Muscle of back (tissue), 13 donors: ENCODE results near the gene CCNB1IP1. TPM values are rescaled to one million over a fixed set of nuclear protein-coding genes. Genes with fewer than 3 reads are reported as not detected.
"Not testable (repeated sequence)": the region's sequence is repeated elsewhere in the genome, so short reads cannot be mapped to it uniquely, and the experiment has no call there.

Experiments used
- DNase-seq, 3 donors: peaks; one replicate each; pipeline versions ENCODE4 v3.0.0 to v3.0.0-alpha.2; 2013
- long read RNA-seq, 9 donors: transcript quantifications; one replicate each; lab custom pipeline, GENCODE V29; 2026
- polyA plus RNA-seq, 10 donors: library from polyadenylated mRNA; unstranded; fragments of 120-200 nt; gene quantifications; one replicate each; pipeline ENCODE4 v1.2.1, GENCODE V29; 2013; ENCODE audit not compliant: insufficient read length in 10 of 10

The CCNB1IP1 gene, protein sequence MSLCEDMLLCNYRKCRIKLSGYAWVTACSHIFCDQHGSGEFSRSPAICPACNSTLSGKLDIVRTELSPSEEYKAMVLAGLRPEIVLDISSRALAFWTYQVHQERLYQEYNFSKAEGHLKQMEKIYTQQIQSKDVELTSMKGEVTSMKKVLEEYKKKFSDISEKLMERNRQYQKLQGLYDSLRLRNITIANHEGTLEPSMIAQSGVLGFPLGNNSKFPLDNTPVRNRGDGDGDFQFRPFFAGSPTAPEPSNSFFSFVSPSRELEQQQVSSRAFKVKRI
- 10 to 100 TPM; 49.0 to 76.0 (median 65.6) TPM for polyA plus RNA-seq
- long read RNA-seq, donor 1, transcript CCNB1IP1-202 (7 exons, 1,479 nt): major isoform, 15 of 26 reads
- long read RNA-seq, donor 1, partial matches to known transcripts: 9 of 26 reads
- long read RNA-seq, donor 1, other reads (novel, unspliced or antisense): 0 of 26 reads
- long read RNA-seq, donor 2, transcript CCNB1IP1-202 (7 exons, 1,479 nt): major isoform, 9 of 21 reads
- long read RNA-seq, donor 2, partial matches to known transcripts: 11 of 21 reads
- long read RNA-seq, donor 2, other reads (novel, unspliced or antisense): 0 of 21 reads
- long read RNA-seq, donor 3: 0 reads
- long read RNA-seq, donor 4, transcript CCNB1IP1-202 (7 exons, 1,479 nt): major isoform, 12 of 22 reads
- long read RNA-seq, donor 4, partial matches to known transcripts: 8 of 22 reads
- long read RNA-seq, donor 4, other reads (novel, unspliced or antisense): 0 of 22 reads
- long read RNA-seq, donor 5, transcript CCNB1IP1-202 (7 exons, 1,479 nt): major isoform, 14 of 39 reads
- long read RNA-seq, donor 5, partial matches to known transcripts: 24 of 39 reads
- long read RNA-seq, donor 5, other reads (novel, unspliced or antisense): 0 of 39 reads
- long read RNA-seq, donor 6, transcript CCNB1IP1-202 (7 exons, 1,479 nt): major isoform, 15 of 51 reads
- long read RNA-seq, donor 6, partial matches to known transcripts: 36 of 51 reads
- long read RNA-seq, donor 6, other reads (novel, unspliced or antisense): 0 of 51 reads
- long read RNA-seq, donor 7, transcript CCNB1IP1-202 (7 exons, 1,479 nt): major isoform, 6 of 17 reads
- long read RNA-seq, donor 7, partial matches to known transcripts: 9 of 17 reads
- long read RNA-seq, donor 7, other reads (novel, unspliced or antisense): 0 of 17 reads
- long read RNA-seq, donor 8, transcript CCNB1IP1-202 (7 exons, 1,479 nt): major isoform, 8 of 30 reads
- long read RNA-seq, donor 8, partial matches to known transcripts: 19 of 30 reads
- long read RNA-seq, donor 8, other reads (novel, unspliced or antisense): 0 of 30 reads
- long read RNA-seq, donor 9, partial matches to known transcripts: 0 of 1 reads
- long read RNA-seq, donor 9, other reads (novel, unspliced or antisense): 0 of 1 reads

DNA sequence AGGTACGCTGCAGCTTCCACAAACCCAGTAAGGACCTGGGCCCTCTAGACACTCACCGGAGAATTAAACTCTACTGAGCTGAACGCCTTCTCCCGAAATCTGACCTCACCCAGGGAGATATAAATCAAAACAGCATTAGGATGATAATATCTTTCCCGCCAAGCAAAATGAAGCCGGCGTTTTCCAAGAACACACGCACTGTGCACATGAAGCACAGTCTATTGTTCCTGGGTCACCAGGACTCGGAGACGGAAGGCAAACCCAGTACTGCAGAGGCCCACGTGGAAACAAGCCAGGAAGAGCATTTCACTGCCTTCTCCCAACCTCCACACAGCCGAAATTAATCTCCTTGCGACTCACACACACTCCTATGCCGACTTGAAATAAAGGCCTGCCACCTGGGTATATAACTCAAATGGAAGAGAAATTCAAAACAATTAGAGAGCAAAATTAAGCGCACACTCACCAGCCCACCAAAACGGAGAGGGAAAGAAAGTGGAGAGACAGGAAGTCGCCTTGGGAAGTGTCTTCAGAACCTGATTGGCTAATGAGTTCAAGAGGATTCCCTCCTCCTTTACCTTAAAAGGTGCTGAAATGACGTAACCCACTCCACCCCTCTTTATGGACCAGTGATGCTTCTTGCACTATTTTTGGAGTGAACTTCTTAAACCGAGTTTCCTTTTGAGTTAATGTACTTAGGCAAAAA is at the start of gene CCNB1IP1:
TSS of gene CCNB1IP1 (minus strand) at position 492 of the 706 bp plus-strand sequence. CDS start 16,756 bp downstream, outside the sequence.
- peak; percentile 83 to 91 (median 85) for DNase-seq

DNA sequence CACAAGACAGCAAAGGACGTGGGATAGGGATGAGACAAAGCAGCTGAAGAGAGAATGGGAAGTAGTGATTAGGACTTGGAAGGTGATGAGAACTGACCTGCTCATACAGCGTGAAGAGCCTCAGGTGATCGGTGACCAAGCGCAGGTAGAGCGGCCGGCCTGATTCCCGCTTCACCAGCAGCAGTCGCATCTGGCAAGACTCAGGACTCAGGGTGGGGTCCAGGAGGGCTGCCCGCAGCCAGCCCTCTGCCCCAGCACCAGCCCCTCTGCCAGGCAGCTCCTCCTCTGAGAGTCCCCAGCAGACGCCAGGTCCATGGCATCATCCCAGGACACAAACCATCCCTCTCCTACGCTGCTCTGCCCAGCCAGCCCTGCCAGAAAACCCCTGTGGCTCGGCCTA is 49.4 kb upstream of the CCNB1IP1 start:
- no peak for DNase-seq

DNA sequence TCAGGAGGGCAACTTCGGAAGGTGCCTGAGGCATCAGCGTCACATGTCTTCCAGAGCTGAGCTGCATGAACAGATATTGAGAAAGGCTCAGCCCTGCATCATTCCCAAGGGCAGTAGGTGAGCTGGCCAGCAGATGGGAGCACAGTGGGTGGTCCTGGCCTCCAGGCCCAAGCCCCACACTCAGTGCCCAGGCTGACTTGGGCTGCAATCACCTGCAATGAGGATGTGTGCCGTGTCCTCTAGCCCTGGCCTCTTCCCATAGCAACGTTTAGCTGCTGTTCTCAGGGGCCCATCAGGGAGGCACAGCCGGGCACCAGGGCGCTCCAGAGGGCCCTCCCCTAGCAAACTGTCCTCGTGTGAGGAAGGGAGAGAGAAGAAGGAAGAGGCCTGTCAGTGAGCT is 48.3 kb upstream of the CCNB1IP1 start:
- DNase-seq: no peak

DNA sequence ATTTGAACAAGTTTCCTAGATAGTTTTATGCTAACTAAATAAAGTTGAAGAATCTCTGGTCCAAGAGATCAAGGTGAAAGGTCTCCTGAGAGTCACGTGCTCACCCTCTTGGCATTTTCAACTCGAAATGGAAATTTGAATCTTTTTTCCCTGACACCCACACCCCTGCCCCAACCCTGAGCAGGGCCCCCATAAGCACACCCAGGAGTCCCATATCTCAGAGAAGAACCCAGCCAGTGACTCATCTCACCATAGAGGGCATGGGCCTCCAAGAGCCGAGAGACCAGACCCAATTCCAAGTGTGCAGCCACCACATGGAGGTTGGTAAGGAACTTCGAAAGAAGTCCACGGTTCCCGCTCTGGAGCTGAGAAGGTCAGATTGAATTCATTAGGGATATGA is 47.6 kb upstream of the CCNB1IP1 start:
- DNase-seq: no peak

DNA sequence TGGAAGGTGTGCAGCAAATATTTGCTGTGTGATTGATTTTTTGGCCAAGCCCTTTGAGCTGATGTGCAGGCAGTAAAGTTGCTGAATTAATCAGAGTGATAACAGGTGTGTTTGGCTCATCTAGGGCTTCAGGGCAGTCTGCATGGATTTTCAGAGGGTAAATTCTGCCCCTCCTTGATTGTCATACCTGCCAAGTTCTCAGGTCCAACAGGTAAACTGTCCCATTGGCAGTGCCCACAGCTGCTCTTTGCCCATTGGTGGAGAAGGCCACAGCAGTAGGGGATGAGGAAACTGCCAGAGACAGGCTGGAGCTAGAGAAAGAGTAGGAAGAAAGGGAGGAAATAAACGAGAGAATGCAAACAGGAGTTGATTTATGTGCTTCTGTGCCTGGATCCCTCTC is 46.7 kb upstream of the CCNB1IP1 start:
- DNase-seq: no peak

DNA sequence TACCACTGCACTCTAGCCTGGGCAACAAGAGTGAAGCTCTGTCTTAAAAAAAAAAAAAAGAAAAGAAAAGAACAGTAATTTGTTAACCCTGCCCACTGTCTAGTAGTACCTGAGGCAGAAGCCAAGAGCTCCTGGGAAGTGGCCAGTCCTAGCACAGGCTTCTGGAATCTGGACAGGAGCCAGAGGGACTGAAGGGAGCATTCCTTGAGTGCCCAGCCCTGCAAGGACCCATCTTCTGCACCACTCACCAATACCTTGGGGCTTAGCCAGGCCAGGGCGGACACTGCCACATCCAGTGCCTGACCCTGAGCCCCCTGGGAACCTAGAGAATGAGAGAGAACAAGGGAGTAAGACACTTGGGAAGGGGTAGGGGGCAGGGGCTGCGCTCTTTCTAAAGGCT is 44.1 kb upstream of the CCNB1IP1 start:
- no peak for DNase-seq

DNA sequence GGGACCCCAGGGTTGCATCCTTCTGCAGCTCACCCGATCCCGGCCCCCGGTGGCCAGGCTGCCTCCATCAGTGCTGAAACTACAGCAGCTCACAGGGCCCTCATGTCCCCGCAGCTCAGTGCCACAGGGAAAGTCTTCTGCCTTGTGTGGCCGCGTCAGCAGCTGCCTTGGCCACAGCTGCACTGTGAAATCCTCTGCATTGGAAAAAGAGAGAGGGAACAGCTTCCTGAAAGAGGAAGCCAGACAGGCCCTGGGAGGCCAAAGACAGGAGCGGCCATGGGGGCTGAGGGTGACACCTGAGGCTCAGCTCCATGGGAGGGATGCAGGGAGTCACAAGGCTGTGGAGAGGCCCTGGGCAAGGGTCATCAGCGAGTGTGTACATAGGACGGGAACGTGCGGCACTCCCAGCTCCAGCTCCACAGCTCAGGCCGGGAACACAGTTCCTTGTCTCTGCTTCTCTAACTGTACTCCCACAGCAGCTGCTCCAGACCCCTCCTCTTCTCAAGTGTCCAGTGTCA is 43.1 kb upstream of the CCNB1IP1 start:
- peak in 2 of 3 donors; percentile 2 to 5 for DNase-seq

DNA sequence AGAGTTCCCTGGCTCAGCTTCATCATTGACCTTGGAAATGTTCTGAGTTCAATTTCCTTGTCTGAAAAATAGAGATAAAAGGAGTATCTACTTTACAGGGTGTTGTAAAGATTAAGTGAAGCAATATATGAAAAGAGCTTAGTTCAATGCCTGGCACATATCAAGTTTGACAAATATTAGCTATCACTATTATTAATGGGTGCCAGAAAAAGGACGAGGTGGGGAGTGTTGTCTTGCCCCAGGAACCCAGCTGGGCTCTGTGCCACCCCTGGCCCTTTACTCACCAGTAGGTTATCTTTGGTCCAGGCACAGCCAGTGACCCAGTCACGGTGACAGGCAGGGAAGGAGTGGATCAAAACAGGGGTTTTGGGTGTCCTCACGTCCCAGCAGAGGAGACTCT is 42.4 kb upstream of the CCNB1IP1 start:
- no peak for DNase-seq

DNA sequence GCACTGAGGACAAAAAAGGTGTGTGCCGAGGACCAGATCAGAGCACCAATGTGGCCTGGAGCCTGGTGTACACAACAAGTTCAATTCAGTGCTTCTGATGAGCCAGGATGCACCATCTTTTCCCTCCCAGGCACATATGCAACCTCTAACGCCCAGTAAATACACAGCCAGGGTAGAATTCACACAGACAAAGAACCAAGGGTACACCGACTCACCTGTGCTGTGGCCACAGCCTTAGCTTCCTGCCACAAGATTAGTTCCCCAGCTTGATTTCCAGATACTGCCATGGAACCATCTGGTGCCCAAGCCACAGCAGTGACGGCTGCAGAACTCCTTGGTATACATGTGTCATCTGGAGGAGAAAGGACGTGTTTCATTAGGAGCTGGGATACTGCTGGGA is 39.7 kb upstream of the CCNB1IP1 start:
- no peak for DNase-seq

DNA sequence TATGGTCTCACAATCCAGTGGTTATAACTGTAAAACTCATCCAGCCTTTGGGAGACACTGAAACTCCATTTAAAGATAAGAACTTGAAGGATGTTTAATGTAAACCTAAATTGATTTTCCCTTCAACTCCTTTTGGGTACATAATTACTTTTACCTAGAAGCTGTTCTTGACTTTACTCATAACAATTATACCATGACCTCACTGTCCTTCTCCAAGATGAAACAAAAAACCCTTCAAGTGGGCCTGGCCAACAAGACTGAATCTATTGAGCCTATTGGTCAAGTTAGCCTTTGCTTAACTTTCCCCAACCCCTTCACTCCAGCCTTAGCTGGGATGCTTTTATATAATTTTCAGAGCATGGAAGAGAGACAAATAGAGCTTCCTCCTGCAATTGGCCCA is 32.8 kb upstream of the CCNB1IP1 start:
- DNase-seq: no peak

DNA sequence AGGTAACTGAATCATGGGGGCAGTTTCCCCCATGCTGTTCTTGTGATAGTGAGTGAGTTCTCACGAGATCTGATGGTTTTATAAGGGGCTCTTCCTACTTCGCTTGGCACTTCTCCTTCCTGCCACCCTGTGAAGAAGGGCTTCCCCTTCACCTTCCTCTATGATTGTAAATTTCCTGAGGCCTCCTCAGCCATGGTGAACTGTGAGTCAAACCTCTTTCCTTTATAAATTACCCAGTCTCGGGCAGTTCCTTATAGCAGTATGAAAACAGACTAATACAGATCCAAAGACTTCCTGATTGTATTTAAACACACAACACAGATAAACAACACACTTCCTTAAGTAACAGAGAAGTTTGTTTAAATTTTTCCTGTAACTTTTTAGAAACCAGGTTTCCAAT is 25.4 kb upstream of the CCNB1IP1 start:
- DNase-seq: not testable (repeated sequence)

DNA sequence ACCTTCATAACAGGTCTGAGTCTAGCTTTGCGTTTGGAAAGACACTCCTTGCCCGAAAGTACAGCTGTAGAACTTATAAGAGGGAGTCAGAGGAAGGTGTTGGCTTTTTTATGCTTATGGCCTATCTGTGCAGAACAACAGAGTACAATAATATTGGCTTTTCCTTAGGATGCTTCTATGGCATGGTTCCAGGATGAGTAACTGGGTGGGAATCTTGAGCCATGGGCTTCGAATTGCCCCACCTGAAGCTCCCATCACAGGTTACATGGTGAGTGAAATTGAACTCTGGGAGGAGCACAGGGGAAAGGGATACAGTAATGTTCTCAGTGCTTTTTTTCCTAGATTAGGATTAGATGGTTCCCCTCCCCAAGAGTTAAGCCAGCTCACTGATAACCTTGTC is 23.3 kb upstream of the CCNB1IP1 start:
- DNase-seq: no peak

DNA sequence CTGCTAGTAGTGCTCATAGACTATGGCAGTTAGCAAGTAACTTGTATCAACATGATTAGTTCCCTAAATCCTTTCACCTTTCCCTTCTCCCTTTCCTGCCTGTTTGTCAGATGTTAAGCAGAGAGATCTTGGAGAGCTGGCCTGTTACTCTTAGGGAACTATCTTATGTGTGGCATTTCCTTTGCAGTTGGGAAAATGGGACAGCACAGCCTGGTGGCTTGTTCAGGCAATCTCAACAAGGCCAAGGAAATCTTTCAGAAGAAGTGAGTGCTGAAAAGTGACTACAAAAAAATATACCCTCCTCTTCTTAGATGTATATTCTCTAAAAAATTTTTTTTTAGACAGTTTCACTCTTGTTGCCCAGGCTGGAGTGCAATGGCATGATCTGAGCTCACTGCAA is 17.8 kb upstream of the CCNB1IP1 start:
- no peak for DNase-seq

DNA sequence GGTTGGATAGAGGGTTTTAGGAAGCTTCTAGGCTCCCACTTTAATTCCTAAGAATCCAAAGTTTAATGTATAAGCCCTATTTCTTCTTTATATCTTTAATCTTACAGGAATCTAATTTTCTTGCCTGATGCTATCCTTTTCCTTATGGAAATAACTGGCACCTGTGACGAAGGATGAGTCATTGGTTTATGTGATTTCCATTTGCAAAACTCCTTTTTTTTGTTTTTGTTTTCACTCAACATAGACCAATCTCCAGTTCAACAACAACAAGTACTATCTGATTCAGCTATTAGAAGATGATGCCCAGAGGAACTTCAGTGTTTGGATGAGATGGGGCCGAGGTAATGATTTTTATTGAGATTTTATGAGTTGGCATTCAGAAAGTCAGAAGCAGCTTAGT is 17.2 kb upstream of the CCNB1IP1 start:
- DNase-seq: no peak

DNA sequence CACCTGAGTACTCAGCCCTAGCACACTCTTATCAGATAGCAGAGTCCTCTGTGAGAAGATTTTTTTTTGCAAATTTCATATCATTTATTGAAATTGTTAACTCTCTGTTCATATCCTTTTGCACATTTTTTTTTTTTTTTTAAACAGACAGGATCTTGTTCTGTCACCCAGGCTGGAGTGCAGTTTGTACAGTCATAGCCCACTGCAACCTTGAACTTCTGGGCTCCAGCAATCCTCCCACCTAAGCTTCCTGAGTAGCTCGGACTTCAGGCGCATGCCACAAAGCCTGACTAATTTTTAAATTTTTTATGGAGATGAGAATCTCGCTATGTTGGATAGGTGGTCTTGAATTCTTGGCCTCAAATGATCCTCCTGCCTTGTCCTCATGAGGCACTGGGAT is 14.7 kb upstream of the CCNB1IP1 start:
- no peak for DNase-seq

DNA sequence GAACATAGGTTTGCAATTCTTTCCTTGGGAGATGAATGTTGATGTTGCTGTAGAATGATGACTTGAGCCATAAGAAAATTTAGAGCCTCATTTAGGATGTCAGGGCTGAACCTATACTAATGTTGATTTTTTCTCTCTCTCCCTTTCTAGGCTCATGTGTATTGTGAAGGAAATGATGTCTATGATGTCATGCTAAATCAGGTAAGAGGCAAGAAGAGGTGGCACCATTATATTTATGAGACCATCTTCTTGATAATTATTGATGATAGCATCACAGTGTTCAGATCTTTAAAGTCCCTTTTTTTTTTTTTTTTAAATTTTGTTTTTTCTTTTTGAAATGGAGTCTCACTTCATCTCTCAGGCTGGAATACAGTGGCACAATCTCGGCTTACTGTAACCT is 13.6 kb upstream of the CCNB1IP1 start:
- no peak for DNase-seq

DNA sequence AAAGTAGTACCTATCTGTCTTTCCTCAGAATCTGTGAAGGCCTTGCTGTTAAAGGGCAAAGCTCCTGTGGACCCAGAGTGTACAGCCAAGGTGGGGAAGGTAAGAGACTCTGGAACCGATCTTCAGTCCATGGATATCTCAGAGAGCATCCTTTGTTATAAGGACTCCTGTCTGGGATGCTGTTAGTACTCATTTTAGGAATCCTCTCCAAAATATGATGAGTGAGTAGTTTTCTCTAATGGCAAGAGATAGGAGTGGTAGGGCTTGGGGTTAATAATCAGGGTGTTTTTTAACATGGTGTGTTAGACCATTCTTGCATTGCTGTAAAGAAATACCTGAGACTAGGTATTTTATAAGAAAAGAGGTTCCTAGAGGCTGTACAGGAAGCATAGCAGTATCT is 12.3 kb upstream of the CCNB1IP1 start:
- no peak for DNase-seq

DNA sequence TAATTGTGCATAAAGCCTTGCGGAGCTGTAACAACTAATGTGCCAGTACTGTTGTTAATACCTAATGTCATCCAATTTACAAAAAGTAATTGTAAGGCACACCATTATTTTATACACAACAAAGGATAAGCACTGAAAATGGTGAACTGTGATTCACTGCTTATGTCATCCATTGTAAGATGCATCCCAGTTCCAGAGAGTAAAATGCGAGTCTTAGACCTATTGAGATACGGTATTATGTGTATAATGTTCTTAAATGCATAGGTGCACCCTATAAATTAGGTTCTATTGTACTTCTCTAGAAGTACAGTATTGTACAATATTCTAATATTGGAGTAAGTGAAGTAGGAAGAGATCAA is 10.8 kb upstream of the CCNB1IP1 start:
- DNase-seq: no peak

DNA sequence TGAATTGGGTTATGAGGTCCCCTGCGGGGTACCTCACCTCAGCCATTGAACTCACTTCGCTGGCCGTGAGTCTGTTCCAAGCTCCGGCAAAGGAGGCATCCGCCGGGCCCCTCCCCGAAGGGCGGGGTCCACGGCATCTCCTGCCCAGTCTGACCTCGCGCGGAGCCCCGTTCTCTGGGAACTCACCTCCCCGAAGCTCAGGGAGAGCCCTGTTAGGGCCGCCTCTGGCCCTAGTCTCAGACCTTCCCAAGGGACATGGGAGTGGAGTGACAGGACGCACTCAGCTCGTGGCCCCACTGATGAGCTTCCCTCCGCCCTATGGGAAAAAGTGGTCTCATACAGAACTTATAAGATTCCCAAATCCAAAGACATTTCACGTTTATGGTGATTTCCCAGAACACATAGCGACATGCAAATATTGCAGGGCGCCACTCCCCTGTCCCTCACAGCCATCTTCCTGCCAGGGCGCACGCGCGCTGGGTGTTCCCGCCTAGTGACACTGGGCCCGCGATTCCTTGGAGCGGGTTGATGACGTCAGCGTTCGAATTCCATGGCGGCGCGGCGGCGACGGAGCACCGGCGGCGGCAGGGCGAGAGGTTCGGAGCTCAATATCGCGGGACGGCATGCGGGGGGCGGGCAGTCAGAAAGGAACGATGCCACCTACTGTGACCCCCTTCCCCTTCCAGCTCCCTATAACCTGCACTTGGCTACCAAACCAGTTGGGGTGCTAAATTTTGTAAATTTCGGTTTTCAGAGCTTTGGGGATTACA is 10.2 kb upstream of the CCNB1IP1 start, which contains the start of gene PARP2:
TSS of gene PARP2 (plus strand) at position 544 of the 770 bp plus-strand sequence. CDS start at position 551, 7 bp downstream.
- DNase-seq: peak; percentile 99 to 100 (median 99)

DNA sequence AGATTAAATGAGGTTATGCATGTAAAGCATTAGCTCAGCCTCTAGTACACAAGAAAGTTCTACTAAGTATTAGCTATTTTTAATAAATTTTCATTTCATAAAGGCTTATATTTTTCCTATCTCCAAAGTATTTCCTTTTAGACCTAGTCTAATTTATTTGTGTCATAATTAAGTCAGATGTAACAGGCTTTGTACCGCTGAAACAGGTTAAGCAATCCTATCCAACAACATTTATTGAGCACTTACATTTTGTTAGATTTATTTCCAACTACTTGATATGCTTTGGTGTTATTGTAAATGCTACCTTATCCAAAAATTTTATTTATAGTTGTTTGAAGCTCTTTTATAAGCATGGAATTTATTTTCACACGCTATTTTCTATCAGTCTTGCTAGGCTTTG is 8.6 kb upstream of the CCNB1IP1 start:
- peak in 1 of 3 donors; percentile 7 for DNase-seq
